Liver (tissue), 3 donors: ENCODE data around the gene LSM12.

Experiments used
- CTCF ChIP-seq: fragments of 150-350 bp; IDR thresholded peaks from 2 replicates; pipeline ENCODE4 v1.5.1; 2017; ENCODE audit warnings: improper control_type of control experiment, low read depth, low read length; ENCODE audit not compliant: missing input control
- FOXA1 ChIP-seq: IDR thresholded peaks from 2 replicates; pipeline ENCODE4 v1.6.1; 2016; ENCODE audit warnings: antibody characterized with exemption
- TAF1 ChIP-seq: conservative IDR thresholded peaks from 2 replicates; pipeline ENCODE4 v1.6.1; 2016; ENCODE audit warnings: antibody characterized with exemption, mild to moderate bottlenecking
- TF ChIP-seq, protein P1 (sequence below): IDR thresholded peaks from 2 replicates; pipeline ENCODE4 v1.6.1; 2016; ENCODE audit warnings: antibody characterized with exemption
- TF ChIP-seq, protein P2 (sequence below): IDR thresholded peaks from 2 replicates; pipeline ENCODE4 v1.6.1; 2016; ENCODE audit warnings: antibody characterized with exemption
- donor health status: healthy.
- donor health status: healthy.

DNA sequence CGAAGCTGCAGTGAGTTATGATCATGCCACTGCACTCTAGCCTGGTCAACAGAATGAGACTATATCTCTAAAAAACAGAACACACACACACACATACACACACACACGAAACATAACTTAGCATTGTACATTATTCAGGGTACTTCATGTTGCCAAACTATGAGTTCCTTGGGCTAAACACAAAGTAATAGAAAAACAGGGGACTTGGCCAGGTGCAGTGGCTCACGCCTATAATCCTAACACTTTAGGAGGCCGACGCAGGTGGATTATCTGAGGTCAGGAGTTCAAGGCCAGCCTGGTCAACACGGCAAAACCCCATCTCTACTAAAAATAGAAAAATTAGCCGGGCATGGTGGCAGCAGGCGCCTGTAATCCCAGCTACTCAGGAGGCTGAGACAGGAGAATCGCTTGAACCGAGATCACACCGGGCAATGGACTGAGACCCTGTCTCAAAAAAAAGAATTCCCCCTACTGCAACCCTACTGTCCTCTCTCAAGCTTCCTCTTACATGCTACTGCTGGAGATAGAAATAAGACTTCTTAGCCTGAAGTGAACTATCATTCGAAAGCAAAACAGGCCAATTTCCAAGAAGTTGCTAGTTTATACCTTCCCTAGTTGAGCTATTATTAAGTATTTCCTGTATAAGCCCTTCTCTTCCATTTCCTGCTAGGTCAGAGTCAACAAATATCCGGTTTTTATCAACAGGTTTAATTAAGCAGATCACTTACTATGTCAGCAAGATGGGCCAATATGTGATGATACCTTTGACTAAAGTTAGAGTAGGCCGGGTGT, 7.2 kb downstream of the LSM12 start:
- TF ChIP-seq FOXA1 (no peak), CTCF (no peak), TAF1 (no peak)
- TF ChIP-seq, protein P1, sequence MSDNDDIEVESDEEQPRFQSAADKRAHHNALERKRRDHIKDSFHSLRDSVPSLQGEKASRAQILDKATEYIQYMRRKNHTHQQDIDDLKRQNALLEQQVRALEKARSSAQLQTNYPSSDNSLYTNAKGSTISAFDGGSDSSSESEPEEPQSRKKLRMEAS = no peak
- TF ChIP-seq, protein P2, sequence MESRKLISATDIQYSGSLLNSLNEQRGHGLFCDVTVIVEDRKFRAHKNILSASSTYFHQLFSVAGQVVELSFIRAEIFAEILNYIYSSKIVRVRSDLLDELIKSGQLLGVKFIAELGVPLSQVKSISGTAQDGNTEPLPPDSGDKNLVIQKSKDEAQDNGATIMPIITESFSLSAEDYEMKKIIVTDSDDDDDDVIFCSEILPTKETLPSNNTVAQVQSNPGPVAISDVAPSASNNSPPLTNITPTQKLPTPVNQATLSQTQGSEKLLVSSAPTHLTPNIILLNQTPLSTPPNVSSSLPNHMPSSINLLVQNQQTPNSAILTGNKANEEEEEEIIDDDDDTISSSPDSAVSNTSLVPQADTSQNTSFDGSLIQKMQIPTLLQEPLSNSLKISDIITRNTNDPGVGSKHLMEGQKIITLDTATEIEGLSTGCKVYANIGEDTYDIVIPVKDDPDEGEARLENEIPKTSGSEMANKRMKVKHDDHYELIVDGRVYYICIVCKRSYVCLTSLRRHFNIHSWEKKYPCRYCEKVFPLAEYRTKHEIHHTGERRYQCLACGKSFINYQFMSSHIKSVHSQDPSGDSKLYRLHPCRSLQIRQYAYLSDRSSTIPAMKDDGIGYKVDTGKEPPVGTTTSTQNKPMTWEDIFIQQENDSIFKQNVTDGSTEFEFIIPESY = no peak
